HEK293 (cell line): ENCODE results near the gene IL11RA.

Source experiments
- CTCF ChIA-PET: fragments of 350-600 bp; formaldehyde crosslinking; extraction: SDS; loops from one replicate; lab custom pipeline; 2021; ENCODE audit warnings: antibody characterized with exemption; lab: Yijun Ruan, JAX
- POLR2A ChIA-PET: fragments of 300-600 bp; formaldehyde crosslinking; extraction: SDS; loops from one replicate; lab custom pipeline; 2020; ENCODE audit warnings: antibody characterized with exemption, inconsistent platforms; lab: Yijun Ruan, JAX
- H3K27ac ChIP-seq: fragments of 200-500 bp; sonication (Bioruptor generic); 2 replicates; pipeline ENCODE4 v1.5.1; 2014; ENCODE audit warnings: low read depth, low read length, control low read depth, inconsistent platforms; ENCODE audit errors: extremely low read depth
- H3K36me3 ChIP-seq, 2 experiments: fragments of 200-500 bp in 1 of 2; sonication (Bioruptor generic) in 1 of 2; 1 replicate in 1 of 2; 2 replicates in 1 of 2; pipeline ENCODE4 v1.5.1; 2014 to 2017; ENCODE audit warnings: inconsistent platforms in 2 of 2, low read length in 2 of 2; ENCODE audit not compliant: control insufficient read depth in 2 of 2, insufficient read depth in 1 of 2
- H3K4me1 ChIP-seq: fragments of 200-500 bp; sonication (Bioruptor generic); 2 replicates; pipeline ENCODE4 v1.5.1; 2014; ENCODE audit warnings: mild to moderate bottlenecking, low read length, inconsistent platforms; ENCODE audit not compliant: control insufficient read depth, insufficient read depth
- H3K4me3 ChIP-seq: 2 replicates; pipeline ENCODE4 v1.5.1; 2011; ENCODE audit warnings: low read depth, mild to moderate bottlenecking, control low read depth, low read length, moderate library complexity
- H3K9me3 ChIP-seq: fragments of 200-500 bp; sonication (Bioruptor generic); 2 replicates; pipeline ENCODE4 v1.5.1; 2014; ENCODE audit warnings: low read depth, low read length, inconsistent platforms; ENCODE audit not compliant: control insufficient read depth, insufficient read depth
- CTCF ChIP-seq: fragments of 450-650 bp; formaldehyde crosslinking; IDR thresholded peaks from 2 replicates; pipeline ENCODE4 v1.5.1; 2016; ENCODE audit warnings: missing biosample characterization, missing genetic modification characterization
- GFI1B ChIP-seq: fragments of 450-650 bp; formaldehyde crosslinking; IDR thresholded peaks from 2 replicates; pipeline ENCODE4 v1.5.1; 2016; ENCODE audit warnings: missing biosample characterization, missing genetic modification characterization
- GLIS2 ChIP-seq: fragments of 450-650 bp; formaldehyde crosslinking; IDR thresholded peaks from 2 replicates; pipeline ENCODE4 v1.5.1; 2016; ENCODE audit warnings: missing biosample characterization, missing genetic modification characterization
- KLF1 ChIP-seq: fragments of 450-650 bp; formaldehyde crosslinking; IDR thresholded peaks from 2 replicates; pipeline ENCODE4 v1.5.1; 2016; ENCODE audit warnings: missing biosample characterization, missing genetic modification characterization
- KLF7 ChIP-seq: fragments of 450-650 bp; formaldehyde crosslinking; IDR thresholded peaks from 2 replicates; pipeline ENCODE4 v1.5.1; 2016; ENCODE audit warnings: missing biosample characterization, missing genetic modification characterization, borderline replicate concordance
- SCRT2 ChIP-seq: fragments of 450-650 bp; formaldehyde crosslinking; IDR thresholded peaks from 2 replicates; pipeline ENCODE4 v1.5.1; 2016; ENCODE audit warnings: missing biosample characterization, missing genetic modification characterization
- ZBTB17 ChIP-seq: fragments of 450-650 bp; formaldehyde crosslinking; IDR thresholded peaks from 2 replicates; pipeline ENCODE4 v1.5.1; 2016; ENCODE audit warnings: missing biosample characterization, missing genetic modification characterization
- ZBTB20 ChIP-seq: fragments of 450-650 bp; formaldehyde crosslinking; IDR thresholded peaks from 2 replicates; pipeline ENCODE4 v1.5.1; 2016; ENCODE audit warnings: missing biosample characterization, missing genetic modification characterization
- ZBTB48 ChIP-seq: fragments of 450-650 bp; formaldehyde crosslinking; IDR thresholded peaks from 2 replicates; pipeline ENCODE4 v1.5.1; 2016; ENCODE audit warnings: missing biosample characterization, missing genetic modification characterization
- ZEB2 ChIP-seq: fragments of 450-650 bp; formaldehyde crosslinking; IDR thresholded peaks from 2 replicates; pipeline ENCODE4 v1.5.1; 2016; ENCODE audit warnings: missing biosample characterization, missing genetic modification characterization
- ZFP37 ChIP-seq: fragments of 450-650 bp; formaldehyde crosslinking; IDR thresholded peaks from 2 replicates; pipeline ENCODE4 v1.5.1; 2016; ENCODE audit warnings: missing biosample characterization, missing genetic modification characterization
- ZNF112 ChIP-seq: fragments of 450-650 bp; formaldehyde crosslinking; IDR thresholded peaks from 2 replicates; pipeline ENCODE4 v1.5.0; 2017; ENCODE audit warnings: missing biosample characterization, missing genetic modification characterization
- ZNF140 ChIP-seq: fragments of 450-650 bp; formaldehyde crosslinking; IDR thresholded peaks from 2 replicates; pipeline ENCODE4 v1.5.1; 2016; ENCODE audit warnings: missing biosample characterization, missing genetic modification characterization
- ZNF155 ChIP-seq: fragments of 450-650 bp; formaldehyde crosslinking; IDR thresholded peaks from 2 replicates; pipeline ENCODE4 v1.5.1; 2016; ENCODE audit warnings: missing biosample characterization, missing genetic modification characterization
- ZNF174 ChIP-seq: fragments of 450-650 bp; formaldehyde crosslinking; IDR thresholded peaks from 2 replicates; pipeline ENCODE4 v1.5.0; 2017; ENCODE audit warnings: missing biosample characterization, mild to moderate bottlenecking, missing genetic modification characterization
- ZNF2 ChIP-seq: fragments of 450-650 bp; formaldehyde crosslinking; IDR thresholded peaks from 2 replicates; pipeline ENCODE4 v1.5.1; 2016; ENCODE audit warnings: missing biosample characterization, missing genetic modification characterization
- ZNF202 ChIP-seq: fragments of 450-650 bp; formaldehyde crosslinking; IDR thresholded peaks from 2 replicates; pipeline ENCODE4 v1.5.1; 2016; ENCODE audit warnings: missing biosample characterization, missing genetic modification characterization, borderline replicate concordance
- ZNF248 ChIP-seq: fragments of 450-650 bp; formaldehyde crosslinking; IDR thresholded peaks from 2 replicates; pipeline ENCODE4 v1.5.1; 2017; ENCODE audit warnings: missing biosample characterization, missing genetic modification characterization
- ZNF311 ChIP-seq: fragments of 450-650 bp; formaldehyde crosslinking; IDR thresholded peaks from 2 replicates; pipeline ENCODE4 v1.5.1; 2017; ENCODE audit warnings: missing biosample characterization, missing genetic modification characterization, borderline replicate concordance
- ZNF398 ChIP-seq: fragments of 450-650 bp; formaldehyde crosslinking; IDR thresholded peaks from 2 replicates; pipeline ENCODE4 v1.5.1; 2017; ENCODE audit warnings: missing biosample characterization, missing genetic modification characterization
- ZNF510 ChIP-seq: fragments of 450-650 bp; formaldehyde crosslinking; IDR thresholded peaks from 2 replicates; pipeline ENCODE4 v1.5.1; 2018; ENCODE audit warnings: mild to moderate bottlenecking, missing genetic modification characterization, missing biosample characterization; ENCODE audit not compliant: insufficient replicate concordance
- ZNF529 ChIP-seq: fragments of 450-650 bp; formaldehyde crosslinking; IDR thresholded peaks from 2 replicates; pipeline ENCODE4 v1.5.1; 2017; ENCODE audit warnings: missing genetic modification characterization, missing biosample characterization; ENCODE audit not compliant: insufficient replicate concordance
- ZNF558 ChIP-seq: fragments of 450-650 bp; formaldehyde crosslinking; IDR thresholded peaks from 2 replicates; pipeline ENCODE4 v1.5.1; 2016; ENCODE audit warnings: missing biosample characterization, missing genetic modification characterization
- ZNF561 ChIP-seq: fragments of 450-650 bp; IDR thresholded peaks from 2 replicates; pipeline ENCODE4 v1.5.1; 2018; ENCODE audit warnings: missing biosample characterization, missing genetic modification characterization, borderline replicate concordance
- ZNF670 ChIP-seq: fragments of 450-650 bp; formaldehyde crosslinking; IDR thresholded peaks from 2 replicates; pipeline ENCODE4 v1.5.1; 2016; ENCODE audit warnings: missing biosample characterization, missing genetic modification characterization, low read depth
- ZNF692 ChIP-seq: fragments of 450-650 bp; formaldehyde crosslinking; IDR thresholded peaks from 2 replicates; pipeline ENCODE4 v1.5.1; 2016; ENCODE audit warnings: missing biosample characterization, missing genetic modification characterization
- ZNF768 ChIP-seq: fragments of 450-650 bp; formaldehyde crosslinking; IDR thresholded peaks from 2 replicates; pipeline ENCODE4 v1.5.1; 2018; ENCODE audit warnings: missing biosample characterization, mild to moderate bottlenecking, missing genetic modification characterization
- ZNF837 ChIP-seq: fragments of 450-650 bp; formaldehyde crosslinking; IDR thresholded peaks from 2 replicates; pipeline ENCODE4 v1.5.1; 2016; ENCODE audit warnings: missing biosample characterization, missing genetic modification characterization
- ZXDB ChIP-seq: fragments of 450-650 bp; formaldehyde crosslinking; IDR thresholded peaks from 2 replicates; pipeline ENCODE4 v1.5.1; 2016; ENCODE audit warnings: missing biosample characterization, missing genetic modification characterization

Gene IL11RA

GRCh38 chr9:34646211-34647083, 5.5 kb upstream of the IL11RA start, which contains the start of gene GALT (continued):
- TF ChIP-seq ZNF112 (no peak), ZXDB (tag by site-specific recombination) (peak; percentile 73), ZNF561 (0 out of 2 replicates have a peak, but pooled peaks have one; percentile 59), ZFP37 (tag by site-specific recombination) (0 out of 2 replicates have a peak, but pooled peaks have one; percentile 47), ZBTB17 (tag by site-specific recombination) (peak; percentile 76), ZBTB20 (peak; percentile 59; the same call in 1 of the 2 replicates), ZNF174 (tag by site-specific recombination) (no peak), ZNF529 (tag by site-specific recombination) (no peak), KLF1 (tag by site-specific recombination) (0 out of 2 replicates have a peak, but pooled peaks have one; percentile 15), ZBTB48 (tag by site-specific recombination) (peak; percentile 47; the same call in 1 of the 2 replicates), ZNF510 (tag by site-specific recombination) (no peak), KLF7 (tag by site-specific recombination) (no peak), CTCF (peak; percentile 98), ZNF2 (tag by site-specific recombination) (peak; percentile 27; the same call in 1 of the 2 replicates), ZNF140 (no peak)
- TF ChIP-seq, all 188 proteins: peak for 48

- POLR2A ChIA-PET, result interaction anchor here (0.6 to 5.7 kb wide), 8 partner anchors 10 to 42 kb away, joined by 3 to 90 read pairs (median 5); partner anchors contain the start of genes DCTN3 and SIGMAR1
- H3K27ac ChIP-seq, result peak overlapping the region; percentile 84
These were observed 4.9 kb upstream of the IL11RA start for GRCh38 chr9:34647084-34647403.

GRCh38 chr9:34647651-34648050, 4.3 kb upstream of the IL11RA start:
- no peaks in the 10 kb centered on the region for H3K9me3 ChIP-seq
- H3K27ac ChIP-seq, result no peak overlapping the region; the same call in 1 of the 2 replicates
- peaks cover 0 to 40% of the 10 kb centered on the region in 2 experiments; a peak in 2 of 3 replicates for H3K36me3 ChIP-seq
- peak overlapping the region; percentile 82 for H3K4me3 ChIP-seq
- POLR2A ChIA-PET, result interaction anchor here (2.0 to 5.7 kb wide), 2 partner anchors 12 to 17 kb away, joined by 14 to 90 read pairs; partner anchors contain the start of gene SIGMAR1
- no peaks in the 10 kb centered on the region; the same call in 1 of the 2 replicates for H3K4me1 ChIP-seq
- CTCF ChIA-PET, result interaction anchor here (1.3 to 13.3 kb wide), 5 partner anchors 12 to 53 kb away, joined by 3 to 125 read pairs (median 10); partner anchors contain the start of genes CCL27 and SIGMAR1
- TF ChIP-seq ZBTB17 (tag by site-specific recombination), result no peak
- no peak for TF ChIP-seq GLIS2 (tag by site-specific recombination)
- TF ChIP-seq ZNF558, result no peak
- TF ChIP-seq SCRT2, result no peak
- no peak for TF ChIP-seq GFI1B (tag by site-specific recombination)
- no peak for TF ChIP-seq ZNF692 (tag by site-specific recombination)
- TF ChIP-seq ZNF398 (tag by site-specific recombination), result no peak
- TF ChIP-seq ZNF2 (tag by site-specific recombination), result no peak
- TF ChIP-seq ZNF202 (tag by site-specific recombination), result no peak
- TF ChIP-seq ZNF768 (tag by site-specific recombination), result no peak
- TF ChIP-seq ZEB2 (tag by site-specific recombination), result no peak
- no peak for TF ChIP-seq ZNF670
- no peak for TF ChIP-seq ZNF311 (tag by site-specific recombination)
- TF ChIP-seq ZNF837 (tag by site-specific recombination), result no peak
- no peak for TF ChIP-seq ZNF248 (tag by site-specific recombination)

More at GRCh38 chr9:34647084-34647403, 4.9 kb upstream of the IL11RA start:
- H3K36me3 ChIP-seq, result peaks cover 0 to 40% of the 10 kb centered on the region in 2 experiments; a peak in 2 of 3 replicates
- H3K4me1 ChIP-seq, result no peaks in the 10 kb centered on the region; the same call in 1 of the 2 replicates
- no peak for TF ChIP-seq ZNF561
- no peak for TF ChIP-seq ZNF155
- no peaks in the 10 kb centered on the region for H3K9me3 ChIP-seq
- H3K4me3 ChIP-seq, result peak overlapping the region; percentile 82
- CTCF ChIA-PET, result interaction anchor here (0.6 to 13.3 kb wide), 9 partner anchors 9 to 314 kb away, joined by 3 to 125 read pairs (median 10); partner anchors contain the start of genes CCL19, CCL27 and SIGMAR1
